Hepatocyte (in vitro differentiated cells): Measurements from ENCODE around the gene THRSP. TPM values are rescaled to one million over a fixed set of nuclear protein-coding genes. Genes with fewer than 3 reads are reported as not detected.
"Not testable (repeated sequence)": the region's sequence is repeated elsewhere in the genome, so short reads cannot be mapped to it uniquely, and the experiment has no call there.

ENCODE experiments used
- DNase-seq: peaks from one replicate; pipeline ENCODE4 v3.0.0-alpha.2; 2016; ENCODE audit warnings: low spot score
- H2AFZ ChIP-seq: fragments of 200-600 bp; sonication (generic); 2 replicates; pipeline ENCODE4 v1.6.0; 2016; ENCODE audit warnings: antibody characterized with exemption, mild to moderate bottlenecking
- H3K27ac ChIP-seq: fragments of 200-600 bp; sonication (generic); 2 replicates; pipeline ENCODE4 v1.5.1; 2016; ENCODE audit warnings: mild to moderate bottlenecking
- H3K27me3 ChIP-seq: fragments of 200-600 bp; sonication (generic); 2 replicates; pipeline ENCODE4 v1.6.1; 2016
- H3K36me3 ChIP-seq: fragments of 200-600 bp; sonication (generic); replicated peaks from 2 replicates; pipeline ENCODE4 v1.5.1; 2016; ENCODE audit warnings: low read depth; ENCODE audit not compliant: insufficient read depth
- H3K4me1 ChIP-seq: fragments of 200-600 bp; sonication (generic); 2 replicates; pipeline ENCODE4 v1.5.1; 2016; ENCODE audit warnings: mild to moderate bottlenecking, moderate library complexity; ENCODE audit not compliant: insufficient read depth
- H3K4me2 ChIP-seq: fragments of 200-600 bp; sonication (generic); 2 replicates; pipeline ENCODE4 v1.6.0; 2016
- H3K4me3 ChIP-seq: fragments of 200-600 bp; sonication (generic); 2 replicates; pipeline ENCODE4 v1.5.1; 2016; ENCODE audit warnings: mild to moderate bottlenecking
- H3K79me2 ChIP-seq: fragments of 200-600 bp; sonication (generic); 2 replicates; pipeline ENCODE4 v1.6.0; 2017; ENCODE audit warnings: mild to moderate bottlenecking
- H3K9me2 ChIP-seq: fragments of 200-600 bp; sonication (generic); replicated peaks from 2 replicates; pipeline ENCODE4 v1.6.0; 2017; ENCODE audit warnings: mild to moderate bottlenecking; ENCODE audit not compliant: insufficient read depth
- H3K9me3 ChIP-seq: fragments of 200-600 bp; sonication (generic); 2 replicates; pipeline ENCODE4 v1.5.1; 2016; ENCODE audit warnings: low read depth, mild to moderate bottlenecking
- H4K20me1 ChIP-seq: fragments of 200-600 bp; sonication (generic); 2 replicates; pipeline ENCODE4 v1.6.0; 2016; ENCODE audit warnings: mild to moderate bottlenecking; ENCODE audit not compliant: insufficient read depth, poor library complexity, severe bottlenecking
- EZH2 ChIP-seq: fragments of 200-600 bp; sonication (generic); IDR thresholded peaks from 2 replicates; pipeline ENCODE4 v1.6.1; 2016; ENCODE audit warnings: antibody characterized with exemption, mild to moderate bottlenecking, borderline replicate concordance
- EZH2phosphoT487 ChIP-seq: fragments of 200-600 bp; sonication (generic); IDR thresholded peaks from one replicate; pipeline ENCODE4 v1.6.1; 2018; ENCODE audit warnings: antibody characterized with exemption, mild to moderate bottlenecking, low read depth, moderate library complexity; ENCODE audit not compliant: unreplicated experiment, severe bottlenecking
- WGBS: methylation state at CpG from one replicate; pipeline ENCODE4 v1.1.6; 2016; ENCODE audit warnings: low lambda C conversion rate; ENCODE audit errors: missing lambda C conversion rate; 5-methylcytosine and 5-hydroxymethylcytosine counted together
- polyA plus RNA-seq: library from polyadenylated mRNA; unstranded; fragments of >200 nt; fragmentation: Nextera tagmentation; extraction: Ambion mirVana; gene quantifications from 2 replicates; pipeline ENCODE4 v1.2.1, GENCODE V29; 2016
- total RNA-seq: library from RNA; depleted of rRNA; stranded (reverse); fragments of >200 nt; gene quantifications from 2 replicates; pipeline ENCODE4 v1.2.3, GENCODE V29; 2014
- TF ChIP-seq, protein P1 (sequence below): fragments of 200-600 bp; sonication (generic); IDR thresholded peaks from 2 replicates; pipeline ENCODE4 v1.5.1; 2016; ENCODE audit warnings: antibody characterized with exemption, mild to moderate bottlenecking; ENCODE audit not compliant: poor library complexity

Gene THRSP
- total and polyA plus RNA-seq, 2 experiments from 2014 or later: 0.17 TPM

DNA sequence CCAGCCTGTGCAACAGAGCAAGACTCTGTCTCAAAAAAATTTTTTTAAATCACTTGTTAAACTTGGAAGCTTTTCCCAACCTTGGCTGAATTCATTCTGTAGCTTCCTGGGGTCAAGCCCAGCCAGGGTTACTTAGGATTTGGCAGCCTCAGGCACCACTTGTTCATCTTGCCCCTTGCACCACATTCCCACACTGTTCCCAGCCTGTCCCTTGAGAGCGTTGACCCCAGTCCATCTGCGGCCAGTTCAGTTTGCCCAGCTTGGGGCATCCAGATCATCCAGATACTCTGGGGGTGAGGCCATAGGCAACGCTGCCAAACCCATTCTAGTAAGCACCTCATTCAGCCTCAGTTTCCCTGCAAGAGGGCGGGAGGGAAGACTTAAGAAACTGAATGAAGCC is 8.7 kb upstream of the THRSP start:
- Histone ChIP-seq H3K27me3 (no peaks in the 10 kb centered on the region), H4K20me1 (no peaks in the 10 kb centered on the region), H3K36me3 (no peaks in the 10 kb centered on the region), H3K27ac (no peak overlapping the region), H3K79me2 (no peaks in the 10 kb centered on the region), H3K4me2 (no peak overlapping the region), H3K9me3 (no peaks in the 10 kb centered on the region), H3K4me3 (no peak overlapping the region), H2AFZ (no peak overlapping the region), H3K9me2 (no peaks in the 10 kb centered on the region), H3K4me1 (peaks cover 17% of the 10 kb centered on the region)
- 94% methylated on average over 4 of the region's 4 CpGs for WGBS
- no peak for TF ChIP-seq EZH2phosphoT487
- TF ChIP-seq, protein P1, sequence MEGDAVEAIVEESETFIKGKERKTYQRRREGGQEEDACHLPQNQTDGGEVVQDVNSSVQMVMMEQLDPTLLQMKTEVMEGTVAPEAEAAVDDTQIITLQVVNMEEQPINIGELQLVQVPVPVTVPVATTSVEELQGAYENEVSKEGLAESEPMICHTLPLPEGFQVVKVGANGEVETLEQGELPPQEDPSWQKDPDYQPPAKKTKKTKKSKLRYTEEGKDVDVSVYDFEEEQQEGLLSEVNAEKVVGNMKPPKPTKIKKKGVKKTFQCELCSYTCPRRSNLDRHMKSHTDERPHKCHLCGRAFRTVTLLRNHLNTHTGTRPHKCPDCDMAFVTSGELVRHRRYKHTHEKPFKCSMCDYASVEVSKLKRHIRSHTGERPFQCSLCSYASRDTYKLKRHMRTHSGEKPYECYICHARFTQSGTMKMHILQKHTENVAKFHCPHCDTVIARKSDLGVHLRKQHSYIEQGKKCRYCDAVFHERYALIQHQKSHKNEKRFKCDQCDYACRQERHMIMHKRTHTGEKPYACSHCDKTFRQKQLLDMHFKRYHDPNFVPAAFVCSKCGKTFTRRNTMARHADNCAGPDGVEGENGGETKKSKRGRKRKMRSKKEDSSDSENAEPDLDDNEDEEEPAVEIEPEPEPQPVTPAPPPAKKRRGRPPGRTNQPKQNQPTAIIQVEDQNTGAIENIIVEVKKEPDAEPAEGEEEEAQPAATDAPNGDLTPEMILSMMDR: no peak
- TF ChIP-seq EZH2: no peak
- no peak for DNase-seq

DNA sequence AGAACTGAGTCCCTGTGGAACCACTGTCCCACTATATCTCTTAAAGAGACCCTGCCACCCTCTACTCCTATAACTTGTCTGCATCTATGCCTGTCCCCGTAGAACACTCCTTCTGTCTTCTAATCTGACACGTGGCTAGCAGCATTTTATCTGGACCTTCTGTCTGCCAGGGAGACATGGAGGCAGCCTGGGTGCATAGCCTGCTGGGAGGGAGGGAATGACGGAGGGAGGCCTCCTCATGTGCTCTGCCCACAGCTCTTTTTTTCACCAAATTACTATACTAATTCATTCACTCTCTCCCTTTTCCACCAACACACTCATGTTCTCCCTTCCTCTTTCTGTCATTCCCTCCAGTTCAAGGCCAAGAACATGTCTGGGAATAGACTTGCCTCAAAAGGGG is 7.6 kb upstream of the THRSP start:
- 80% methylated on average over 3 of the region's 3 CpGs for WGBS

DNA sequence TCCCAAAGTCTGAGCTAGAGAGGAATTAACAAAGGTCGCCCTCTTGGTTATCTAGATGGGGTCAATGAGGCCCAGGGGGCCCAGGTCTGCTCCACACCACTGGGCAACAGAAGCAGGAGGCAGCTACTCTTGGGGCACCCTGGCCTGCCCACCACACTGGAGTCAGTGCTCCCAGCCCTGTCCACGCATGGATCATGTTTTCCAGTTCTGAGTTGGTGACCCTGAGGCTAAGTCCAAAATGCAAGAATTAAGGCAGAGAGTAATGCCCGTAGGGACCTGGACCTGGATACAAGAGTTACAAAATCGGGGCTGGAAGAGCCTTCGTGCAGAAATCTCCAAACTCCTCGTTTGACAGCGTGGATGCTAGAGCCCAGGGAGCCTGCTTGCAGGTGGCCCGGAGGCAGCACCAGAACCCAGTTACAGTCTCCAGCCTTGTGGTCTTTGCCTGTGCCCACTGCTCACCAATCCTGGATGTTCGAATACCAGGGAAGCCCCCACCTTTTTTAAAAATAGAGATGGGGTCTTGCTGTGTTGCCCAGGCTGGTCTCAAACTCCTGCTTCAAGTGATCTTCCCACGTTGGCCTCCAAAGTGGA is 6.1 kb upstream of the THRSP start:
- H3K4me1 ChIP-seq: no peaks in the 10 kb centered on the region
- H3K27me3 ChIP-seq: no peaks in the 10 kb centered on the region
- 79% methylated on average over 10 of the region's 10 CpGs for WGBS
- no peaks in the 10 kb centered on the region for H3K36me3 ChIP-seq
- no peak for DNase-seq
- H2AFZ ChIP-seq: no peak overlapping the region
- no peak for TF ChIP-seq EZH2phosphoT487
- TF ChIP-seq, protein P1: no peak
- TF ChIP-seq EZH2: no peak
- no peak overlapping the region for H3K27ac ChIP-seq
- H3K9me3 ChIP-seq: no peaks in the 10 kb centered on the region
- no peaks in the 10 kb centered on the region for H3K9me2 ChIP-seq
- no peak overlapping the region for H3K4me2 ChIP-seq
- no peaks in the 10 kb centered on the region for H3K79me2 ChIP-seq
- no peaks in the 10 kb centered on the region for H4K20me1 ChIP-seq
- no peak overlapping the region for H3K4me3 ChIP-seq

More for the DNA sequence above, 7.6 kb upstream of the THRSP start:
- H4K20me1 ChIP-seq: no peaks in the 10 kb centered on the region
- no peak overlapping the region for H2AFZ ChIP-seq
- no peak overlapping the region for H3K4me2 ChIP-seq
- no peaks in the 10 kb centered on the region for H3K79me2 ChIP-seq
- no peaks in the 10 kb centered on the region for H3K9me3 ChIP-seq
- H3K27ac ChIP-seq: no peak overlapping the region
- no peaks in the 10 kb centered on the region for H3K9me2 ChIP-seq
- TF ChIP-seq, protein P1: no peak
- TF ChIP-seq EZH2phosphoT487 (no peak), EZH2 (no peak)
- no peak overlapping the region for H3K4me3 ChIP-seq
- H3K4me1 ChIP-seq: peaks cover 10% of the 10 kb centered on the region
- DNase-seq: no peak
- H3K27me3 ChIP-seq: no peaks in the 10 kb centered on the region
- H3K36me3 ChIP-seq: no peaks in the 10 kb centered on the region

- H4K20me1 ChIP-seq, H3K36me3 ChIP-seq, H2AFZ ChIP-seq, H3K4me3 ChIP-seq, H3K27me3 ChIP-seq, H3K79me2 ChIP-seq, H3K4me2 ChIP-seq, H3K9me3 ChIP-seq, H3K27ac ChIP-seq, DNase-seq, H3K9me2 ChIP-seq, H3K4me1 ChIP-seq: not testable (repeated sequence)
- 97% methylated on average over 9 of the region's 9 CpGs for WGBS
Observed at GRCh38 chr11:78059749-78060328, 3.8 kb upstream of the THRSP start.
